Fibroblast of lung (primary cell): Measurements from ENCODE around the gene ATP5MG.

Experiments
- CTCF ChIP-seq, 2 donors: IDR thresholded peaks in 1 of 2; conservative IDR thresholded peaks in 1 of 2; 1 replicate in 1 of 2; 2 replicates in 1 of 2; pipeline ENCODE4 v1.5.1; 2011 to 2012; ENCODE audit warnings: low read length in 2 of 2, control low read depth in 1 of 2, inconsistent platforms in 1 of 2, low read depth in 1 of 2, mild to moderate bottlenecking in 1 of 2
- EZH2 ChIP-seq: IDR thresholded peaks from 2 replicates; pipeline ENCODE4 v1.5.1; 2012; ENCODE audit warnings: low read length, control low read depth, mild to moderate bottlenecking; ENCODE audit errors: missing control alignments

DNA sequence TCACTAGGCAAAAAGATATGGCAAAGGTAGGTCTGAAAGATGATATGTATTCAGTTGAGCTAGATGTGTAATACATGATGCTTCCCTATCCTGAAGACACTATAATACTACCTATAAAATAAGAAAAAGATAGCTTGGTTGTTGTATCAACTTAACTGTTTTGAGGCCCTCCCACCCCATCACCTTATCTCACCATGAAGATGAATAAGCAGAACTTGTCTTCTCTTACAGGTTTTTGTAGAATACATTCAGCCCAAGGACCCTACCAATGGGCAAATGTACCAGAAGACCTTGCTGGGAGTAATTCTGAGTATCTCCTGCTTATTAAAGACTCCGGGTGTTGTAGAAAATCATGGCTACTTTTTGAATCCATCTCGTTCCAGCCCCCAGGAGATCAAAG is 28.1 kb upstream of the ATP5MG start:
- TF ChIP-seq EZH2 (no peak), CTCF (conservative IDR thresholded peaks at IDR 0.05 in 1 of 2, IDR thresholded peaks at IDR 0.05 in 1 of 2; ENCODE audit: low read depth in 1 of 2, low read length in 2 of 2) (no peak)
